Ishikawa (cell line): ENCODE results near the gene RNF112.

Experiments used
- CEBPB ChIP-seq: IDR thresholded peaks from 2 replicates; pipeline ENCODE4 v1.6.1; 2012
- CREB1 ChIP-seq: IDR thresholded peaks from 2 replicates; pipeline ENCODE4 v1.6.1; 2012; ENCODE audit warnings: low read depth
- EP300 ChIP-seq: IDR thresholded peaks from 2 replicates; pipeline ENCODE4 v1.6.1; 2012; ENCODE audit warnings: borderline replicate concordance
- FOXM1 ChIP-seq: IDR thresholded peaks from 2 replicates; pipeline ENCODE4 v1.6.1; 2012; ENCODE audit warnings: low read depth, borderline replicate concordance
- NFIC ChIP-seq: IDR thresholded peaks from 2 replicates; pipeline ENCODE4 v1.6.1; 2012
- RAD21 ChIP-seq: IDR thresholded peaks from 2 replicates; pipeline ENCODE4 v1.6.1; 2012; ENCODE audit warnings: low read depth
- REST ChIP-seq: IDR thresholded peaks from 2 replicates; pipeline ENCODE4 v1.6.1; 2012; ENCODE audit warnings: low read depth, mild to moderate bottlenecking
- TAF1 ChIP-seq: IDR thresholded peaks from 2 replicates; pipeline ENCODE4 v1.6.1; 2012; ENCODE audit warnings: low read depth, mild to moderate bottlenecking
- TCF12 ChIP-seq: IDR thresholded peaks from 2 replicates; pipeline ENCODE4 v1.6.1; 2012; ENCODE audit warnings: low read depth
- USF1 ChIP-seq: IDR thresholded peaks from 2 replicates; pipeline ENCODE4 v1.6.1; 2012
- YY1 ChIP-seq: IDR thresholded peaks from 2 replicates; pipeline ENCODE4 v1.6.1; 2012; ENCODE audit warnings: low read depth
- ZBTB7A ChIP-seq: IDR thresholded peaks from 2 replicates; pipeline ENCODE4 v1.6.1; 2012; ENCODE audit warnings: low read depth

- TF ChIP-seq YY1 (no peak), REST (no peak), ZBTB7A (no peak), EP300 (no peak), RAD21 (no peak), CEBPB (no peak), TAF1 (no peak), NFIC (no peak), USF1 (no peak), CREB1 (no peak), TCF12 (no peak), FOXM1 (no peak)
Observed at GRCh38 chr17:19412510-19412909, 1.5 kb downstream of the RNF112 start.
